ENCODE data around the gene HAUS3. TPM values are rescaled to one million over a fixed set of nuclear protein-coding genes. Genes with fewer than 3 reads are reported as not detected.
"Not testable (repeated sequence)": the region's sequence is repeated elsewhere in the genome, so short reads cannot be mapped to it uniquely, and the experiment has no call there.

Gene HAUS3
- total RNA-seq, 1 donor from 2014 or later = 12.7 TPM

DNA sequence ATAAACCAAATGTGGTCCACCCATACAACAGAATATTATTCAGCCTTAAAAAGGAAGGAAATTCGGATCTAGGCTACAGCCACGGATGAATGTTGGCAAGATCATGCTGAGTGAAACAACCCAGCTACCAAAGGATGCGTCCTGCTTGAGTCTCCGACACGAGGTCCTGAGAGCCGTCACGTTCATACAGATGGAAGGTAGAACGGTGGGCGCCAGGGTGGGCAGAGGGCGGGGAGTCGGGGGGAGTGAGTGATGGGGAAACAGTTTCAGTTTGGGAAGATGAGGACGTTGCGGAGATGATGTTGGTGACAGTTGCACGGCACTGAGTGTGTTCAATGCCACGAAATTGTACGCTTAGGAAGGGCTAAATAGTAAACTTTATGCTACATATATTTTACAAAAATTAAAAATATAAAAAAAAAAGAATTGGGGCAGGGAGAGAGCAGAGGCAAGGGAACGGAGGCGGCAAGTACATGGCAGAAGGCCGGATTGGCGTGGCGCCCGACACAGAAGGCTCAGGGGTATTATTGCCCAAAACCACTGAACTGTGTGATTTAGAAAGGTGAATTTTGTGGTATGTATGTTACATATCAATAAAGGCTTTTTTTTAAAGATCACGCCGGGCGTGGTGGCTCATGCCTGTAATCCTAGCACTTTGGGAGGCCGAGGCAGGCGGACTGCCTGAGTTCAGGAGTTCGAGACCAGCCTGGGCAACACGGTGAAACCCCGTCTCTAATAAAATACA, 34.8 kb upstream of the HAUS3 start:
- DNase-seq (ENCODE audit: low spot score) = no peak

DNA sequence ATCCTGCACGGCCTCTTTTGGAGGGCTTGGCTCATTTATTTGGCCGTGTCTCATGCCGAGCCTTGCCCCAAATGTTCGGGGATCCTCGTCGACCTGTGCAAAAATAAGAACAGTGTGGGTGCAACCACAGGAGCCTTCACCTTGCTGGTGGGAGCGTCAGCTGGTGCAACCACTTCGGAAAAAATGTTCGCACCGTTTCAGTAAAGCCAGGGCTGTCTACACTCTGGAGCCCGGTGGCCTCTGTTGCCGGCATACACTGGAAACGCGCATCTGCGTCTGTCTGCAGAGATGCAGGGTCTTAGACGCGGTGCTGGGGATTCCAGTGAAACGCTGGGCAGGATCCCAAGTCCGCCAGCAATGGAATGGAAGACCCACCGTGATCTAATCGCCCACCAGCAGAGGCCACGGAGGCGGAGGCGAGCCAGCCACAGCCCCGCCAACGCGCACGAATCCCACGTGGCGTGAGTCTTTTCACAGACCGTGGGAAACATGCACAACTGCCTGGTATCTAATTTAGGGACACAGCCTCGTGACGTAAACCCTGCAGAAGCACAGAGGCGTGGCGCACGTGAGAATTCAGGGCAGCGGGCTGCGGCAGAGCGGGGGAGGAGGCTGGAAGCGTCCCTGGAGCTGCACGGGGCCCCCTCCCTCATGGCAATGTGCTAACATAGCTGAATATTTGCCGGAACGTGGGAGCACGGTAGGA, 33.8 kb upstream of the HAUS3 start:
- no peak for DNase-seq (ENCODE audit: low spot score)

DNA sequence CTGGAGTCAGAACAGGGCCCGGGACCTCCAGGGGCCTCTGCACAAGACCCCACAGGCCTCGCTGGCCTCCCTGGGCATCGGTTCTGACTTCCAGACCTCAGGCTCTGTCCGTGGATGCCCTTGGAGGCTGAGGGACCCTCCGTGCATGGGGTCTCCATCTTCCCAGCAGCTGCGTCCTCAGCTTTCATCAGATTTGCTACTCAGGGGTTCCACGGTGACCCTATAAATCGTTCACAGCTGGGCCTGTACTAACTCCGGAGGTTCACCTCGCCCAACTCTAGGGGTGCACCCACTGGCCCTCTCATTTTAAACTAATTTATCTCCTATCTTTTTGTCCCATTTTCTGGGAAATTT, 33.1 kb upstream of the HAUS3 start:
- DNase-seq (ENCODE audit: low spot score) = not testable (repeated sequence)

DNA sequence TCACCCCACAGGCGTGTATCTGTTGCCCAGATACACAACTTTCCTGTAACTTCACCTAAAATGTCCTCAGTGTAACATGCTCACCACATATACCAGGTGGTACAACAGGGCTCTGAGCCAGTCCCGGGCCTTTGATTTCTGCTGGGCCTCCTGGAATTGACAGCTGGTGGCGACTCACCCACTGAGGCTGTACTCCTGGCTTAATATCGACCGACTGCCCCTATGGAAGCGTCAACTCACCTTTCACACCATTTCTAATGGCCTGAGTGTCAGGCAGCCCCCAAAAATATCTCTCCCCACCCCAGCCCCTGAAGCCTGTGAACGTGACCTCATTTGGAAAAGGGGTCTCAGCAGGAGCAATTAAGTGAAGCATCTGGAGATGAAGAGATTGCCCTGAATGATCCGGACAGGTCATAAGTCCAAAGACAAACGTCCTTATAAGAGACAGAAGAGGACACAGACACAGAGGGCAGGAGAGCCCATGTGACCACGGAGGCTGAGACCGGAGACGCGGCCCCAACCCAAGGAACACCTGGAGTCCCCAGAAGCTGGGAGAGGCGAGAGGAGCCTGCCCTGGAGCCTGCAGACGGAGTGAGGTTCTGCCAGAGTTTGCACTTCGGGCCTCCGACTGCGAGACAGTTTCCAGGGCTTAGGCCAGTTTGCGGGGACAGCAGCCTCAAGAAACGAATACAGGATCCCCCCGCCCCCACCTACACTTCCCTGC, 32.6 kb upstream of the HAUS3 start:
- no peak for DNase-seq (ENCODE audit: low spot score)

DNA sequence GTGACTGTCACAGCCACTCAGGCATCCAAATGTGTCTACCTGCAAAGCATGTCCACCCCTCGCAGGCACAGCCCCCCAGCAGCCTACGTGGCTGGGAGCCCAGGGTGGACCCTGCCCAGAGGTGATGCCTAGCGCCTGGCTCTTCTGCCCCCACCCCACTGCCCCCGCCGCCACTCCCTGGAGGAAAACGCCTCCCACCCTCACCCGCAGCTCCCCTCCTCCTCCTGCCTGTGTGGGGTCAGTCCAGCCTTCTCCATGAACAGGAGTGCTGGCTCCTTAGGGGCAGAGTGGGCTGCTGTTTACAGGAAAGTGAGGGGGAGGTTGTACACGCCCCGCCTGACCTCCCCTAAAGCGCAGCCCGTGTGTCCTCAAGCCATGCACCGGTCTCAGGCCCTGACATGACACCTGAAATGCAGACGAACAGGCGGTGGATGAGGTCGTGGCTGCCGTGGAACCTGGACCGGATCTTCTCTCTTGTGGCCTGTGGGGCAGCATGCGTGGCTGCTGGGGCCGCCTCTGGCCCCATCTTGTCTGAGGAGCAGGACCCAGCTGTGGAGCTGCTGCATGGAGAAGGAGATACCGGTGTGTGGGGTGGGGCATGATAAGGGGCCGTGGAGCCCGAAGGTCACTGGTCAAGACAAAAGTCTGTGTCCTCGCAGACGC, 31.9 kb upstream of the HAUS3 start:
- DNase-seq (ENCODE audit: low spot score) = no peak

DNA sequence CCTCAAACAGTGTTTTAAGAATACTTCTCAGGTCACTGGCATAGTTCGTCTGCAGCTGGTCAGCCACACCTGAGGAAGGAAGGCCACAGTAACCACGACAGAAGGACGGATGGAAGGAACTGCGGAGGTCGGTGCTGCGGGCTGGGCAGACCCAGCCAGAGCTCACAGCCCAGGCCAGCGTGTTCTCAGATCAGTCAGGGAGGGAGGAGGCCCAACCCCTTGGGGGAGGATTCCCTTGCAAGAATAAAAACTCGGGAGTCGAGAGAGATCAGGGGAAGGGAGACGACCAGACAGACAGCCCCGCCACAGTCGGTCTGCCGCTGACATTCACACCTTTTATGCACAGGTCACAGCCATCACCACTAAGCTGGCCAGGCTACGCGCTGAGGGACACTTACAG, 31.3 kb upstream of the HAUS3 start:
- DNase-seq (ENCODE audit: low spot score) = no peak

DNA sequence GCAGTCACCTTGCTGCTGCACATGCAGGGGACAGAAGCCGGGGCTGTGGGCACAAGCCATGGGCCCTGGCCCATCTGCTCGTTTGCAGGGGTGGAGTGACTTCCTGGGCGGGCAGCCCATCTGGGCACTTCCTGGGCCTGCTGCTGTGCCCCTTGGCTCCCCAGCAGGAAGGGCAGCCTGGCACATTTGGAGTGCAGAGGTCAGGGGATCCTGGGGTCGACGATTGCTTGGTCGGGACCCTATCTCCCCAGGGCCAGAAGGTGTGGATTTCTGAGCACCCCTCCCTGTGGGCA, 30.9 kb upstream of the HAUS3 start:
- DNase-seq (ENCODE audit: low spot score) = no peak

DNA sequence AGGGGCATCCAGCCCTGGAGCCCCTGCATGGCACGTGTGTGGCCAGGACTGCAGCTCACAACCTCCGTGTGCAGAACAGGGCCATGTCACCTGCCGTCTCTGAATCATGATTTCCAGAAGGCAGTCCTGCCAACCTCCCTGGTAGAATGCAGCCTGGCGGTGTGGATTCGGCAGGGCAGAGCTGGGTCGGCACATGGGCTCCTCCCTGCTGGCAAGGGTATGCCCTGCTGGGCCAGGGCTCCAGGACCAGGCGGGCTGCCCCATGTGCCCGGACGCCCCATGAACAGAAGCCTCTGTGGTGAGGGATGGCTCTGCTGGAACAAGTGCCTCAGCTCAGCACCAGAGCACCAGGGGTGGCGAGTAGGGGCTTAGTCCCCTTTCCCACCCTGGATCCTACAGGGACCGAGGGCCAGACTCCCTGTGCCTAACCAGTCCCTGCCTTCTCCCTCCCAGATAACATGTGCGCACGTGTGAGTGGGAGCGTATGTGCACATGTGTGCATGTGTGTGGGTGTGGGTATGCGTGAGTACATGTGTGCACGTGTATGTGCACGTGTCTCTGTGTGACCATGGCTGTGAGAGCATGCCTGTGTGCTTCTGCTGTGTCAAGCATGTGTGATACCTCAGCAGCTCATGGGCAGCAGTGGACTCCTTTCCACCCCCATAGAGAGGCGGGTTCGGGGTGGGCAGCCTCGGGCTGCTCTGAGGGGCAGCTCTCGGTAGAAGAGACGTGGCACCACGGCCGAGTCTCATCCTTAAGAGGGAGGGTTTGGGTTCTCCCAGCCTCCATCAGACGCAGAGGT, 30.3 kb upstream of the HAUS3 start:
- DNase-seq (ENCODE audit: low spot score) = no peak

DNA sequence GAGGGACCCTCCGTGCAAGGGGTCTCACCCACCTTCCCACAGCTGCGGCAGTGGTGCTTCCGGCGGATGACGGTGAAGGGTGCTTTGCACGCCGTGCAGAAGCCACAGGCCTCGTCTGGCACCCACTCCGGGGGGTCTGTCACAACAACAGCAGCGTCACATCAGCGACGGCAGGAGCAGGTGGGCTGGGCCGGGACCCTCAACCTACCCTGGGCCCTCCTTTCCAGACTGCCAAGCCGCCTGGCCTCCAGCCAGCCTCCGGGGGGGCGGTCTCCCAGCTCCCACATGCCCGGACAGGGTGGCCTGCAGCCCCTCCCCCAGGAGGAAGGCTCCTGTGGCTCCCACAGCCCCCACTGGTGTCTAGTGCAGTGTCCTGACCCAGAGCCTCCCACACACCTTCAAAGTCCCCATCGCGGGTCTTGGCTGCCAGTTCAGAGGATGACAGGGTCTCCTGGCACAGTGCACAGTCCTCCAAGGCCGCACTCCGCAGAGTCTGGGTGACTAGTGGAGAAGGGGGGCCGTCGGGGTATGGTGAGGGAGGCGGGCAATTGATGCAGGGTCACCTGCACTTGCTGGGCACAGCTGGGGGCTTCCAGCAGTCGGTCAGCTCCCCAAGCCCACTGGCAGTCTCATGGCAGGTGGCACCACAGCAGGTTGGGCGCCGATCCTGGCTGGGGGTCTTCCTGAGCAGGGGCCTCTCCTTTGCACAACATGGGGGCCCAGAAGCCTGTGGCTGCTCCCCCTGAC, 29.5 kb upstream of the HAUS3 start:
- no peak for DNase-seq (ENCODE audit: low spot score)

DNA sequence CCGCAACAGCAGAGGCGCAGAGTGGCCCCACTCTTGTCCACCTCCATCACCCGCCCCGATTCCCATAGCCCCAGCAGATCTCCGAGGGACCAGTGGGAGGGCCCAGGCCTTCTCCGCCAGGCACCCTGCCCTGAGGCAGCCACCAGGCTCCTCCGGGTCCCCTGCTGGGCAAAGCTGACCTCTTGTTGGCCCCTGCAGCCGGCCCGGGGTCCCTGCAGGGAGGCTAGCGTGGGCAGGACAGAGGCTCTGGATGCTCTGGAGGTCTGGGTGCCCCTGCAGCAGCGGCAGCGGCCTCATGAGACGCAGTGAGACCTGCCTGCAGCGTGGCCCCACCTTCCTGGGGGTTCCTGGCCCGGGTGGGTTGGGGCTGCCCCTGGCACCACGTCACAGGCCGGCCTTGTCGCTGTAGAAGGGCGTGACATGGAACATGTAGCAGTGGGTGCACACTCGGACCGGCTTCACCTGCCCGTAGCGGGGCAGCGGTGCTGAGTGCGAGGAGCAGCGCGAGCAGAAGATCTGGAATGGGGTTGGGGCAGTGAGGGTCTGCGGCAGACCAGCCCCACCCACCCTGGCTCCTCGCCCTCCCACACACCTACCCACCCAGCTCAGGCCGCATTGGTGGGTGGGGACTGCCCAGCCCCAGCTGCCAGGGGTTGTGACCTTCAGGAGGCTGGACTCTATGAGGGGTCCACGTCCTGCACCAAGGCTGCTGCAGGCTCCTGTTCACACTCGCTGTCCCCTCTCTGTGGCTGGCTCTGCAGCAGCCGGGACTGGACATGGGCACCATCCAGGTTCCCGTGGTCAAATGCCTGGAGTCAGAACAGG, 28.6 kb upstream of the HAUS3 start:
- no peak for DNase-seq (ENCODE audit: low spot score)

DNA sequence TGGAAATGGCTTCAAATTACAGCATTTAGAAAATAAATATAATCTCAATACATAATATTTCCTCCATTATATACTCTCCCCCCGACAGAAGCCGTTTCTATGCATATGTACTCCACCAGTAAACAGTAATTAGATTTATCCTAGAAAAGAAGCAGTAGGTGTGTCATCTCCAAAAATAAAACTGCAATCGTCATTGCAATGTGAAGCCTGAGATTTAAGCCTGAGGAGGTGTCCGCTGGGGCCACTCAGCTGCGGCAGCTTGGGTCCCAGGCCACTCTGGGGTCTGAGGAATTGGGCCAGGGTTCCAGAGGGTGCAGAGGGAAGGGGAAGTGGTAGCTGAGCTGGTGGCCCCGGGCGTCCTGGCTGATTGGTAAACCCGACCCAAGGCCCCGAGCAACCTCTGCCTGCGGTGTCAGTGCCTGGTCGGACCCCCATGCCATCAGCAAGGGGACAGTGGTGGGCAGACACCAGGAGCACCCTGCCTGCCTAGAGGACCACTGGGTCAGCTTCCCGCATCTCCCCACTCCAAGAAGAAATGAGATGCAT, 27.8 kb upstream of the HAUS3 start:
- no peak for DNase-seq (ENCODE audit: low spot score)

DNA sequence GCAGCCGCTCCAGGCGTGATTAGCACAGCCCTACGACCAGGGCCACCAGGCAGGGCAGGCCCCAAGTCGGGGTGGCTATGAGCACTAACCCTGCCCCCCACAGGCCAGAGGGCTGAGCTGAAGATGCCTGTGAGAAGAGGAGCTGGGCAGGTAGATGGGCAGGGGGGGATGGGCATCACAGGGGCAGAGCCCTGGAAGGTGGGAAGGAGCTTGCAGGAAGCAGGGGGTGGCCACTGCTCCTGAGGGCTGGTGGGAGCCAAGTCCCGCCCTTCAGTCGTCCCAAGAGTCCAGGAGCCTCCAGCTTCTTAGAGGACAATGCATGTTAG, 27.2 kb upstream of the HAUS3 start:
- DNase-seq (ENCODE audit: low spot score) = no peak

DNA sequence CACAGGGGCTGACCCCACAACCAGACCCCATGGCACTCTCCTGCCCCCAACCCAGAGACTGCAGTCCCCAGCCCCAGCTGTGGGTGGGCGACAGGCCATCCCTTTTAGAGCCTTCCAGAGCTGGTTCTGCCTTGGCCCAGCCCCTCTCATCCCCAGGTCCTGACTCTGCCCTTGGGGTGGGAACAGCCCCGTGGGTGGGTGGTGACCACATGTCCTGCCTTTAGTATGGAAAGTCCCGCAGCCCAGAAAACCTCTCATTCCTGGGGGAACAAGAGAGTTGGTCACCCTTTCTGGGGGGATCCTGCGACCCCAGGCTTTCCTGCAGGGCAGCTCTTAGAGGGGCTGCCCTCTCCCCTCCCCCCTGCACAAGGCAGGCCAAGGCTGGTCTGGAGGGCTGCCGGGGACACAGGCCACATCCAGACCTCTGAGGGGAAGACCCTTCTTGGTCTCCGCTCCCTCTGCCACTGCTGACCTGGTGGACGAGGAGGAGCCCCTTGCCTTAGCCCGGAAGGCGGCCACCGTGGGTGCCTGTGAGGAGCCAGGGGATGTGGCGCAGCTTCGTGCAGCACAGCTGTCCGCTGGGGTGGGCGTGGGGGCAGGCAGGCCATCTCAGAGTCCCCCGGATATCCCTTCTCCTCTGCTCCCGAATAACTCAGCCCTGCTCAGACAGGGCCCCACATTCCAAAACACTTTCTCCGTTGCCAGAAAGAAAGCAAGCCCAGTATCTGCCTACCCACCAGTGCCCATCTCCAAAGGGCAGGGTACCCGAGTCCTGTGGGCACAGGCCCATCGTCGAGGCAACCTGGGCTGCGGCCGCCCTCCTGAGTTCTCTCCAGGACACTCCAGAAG, 26.7 kb upstream of the HAUS3 start:
- DNase-seq (ENCODE audit: low spot score) = no peak

DNA sequence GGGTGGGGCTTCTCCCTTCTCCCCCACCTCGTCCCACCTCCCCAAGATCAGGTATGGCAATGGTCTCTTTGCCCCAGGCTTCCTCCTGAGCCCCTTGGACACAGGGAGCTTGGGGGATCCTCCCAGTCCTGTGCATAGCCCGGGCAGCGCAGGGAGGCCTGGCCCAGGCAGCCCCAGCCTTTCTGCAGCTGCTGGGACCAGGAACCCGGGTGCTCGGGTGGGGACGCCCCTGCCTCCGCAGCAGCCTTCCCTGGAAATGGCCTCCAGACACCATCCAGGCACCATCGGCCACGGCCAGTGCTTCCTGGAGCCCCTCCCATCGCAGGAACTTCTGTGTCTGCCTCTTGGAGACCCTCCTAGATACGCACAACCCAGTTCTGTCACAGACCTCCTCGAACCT, 25.9 kb upstream of the HAUS3 start:
- DNase-seq (ENCODE audit: low spot score) = no peak

DNA sequence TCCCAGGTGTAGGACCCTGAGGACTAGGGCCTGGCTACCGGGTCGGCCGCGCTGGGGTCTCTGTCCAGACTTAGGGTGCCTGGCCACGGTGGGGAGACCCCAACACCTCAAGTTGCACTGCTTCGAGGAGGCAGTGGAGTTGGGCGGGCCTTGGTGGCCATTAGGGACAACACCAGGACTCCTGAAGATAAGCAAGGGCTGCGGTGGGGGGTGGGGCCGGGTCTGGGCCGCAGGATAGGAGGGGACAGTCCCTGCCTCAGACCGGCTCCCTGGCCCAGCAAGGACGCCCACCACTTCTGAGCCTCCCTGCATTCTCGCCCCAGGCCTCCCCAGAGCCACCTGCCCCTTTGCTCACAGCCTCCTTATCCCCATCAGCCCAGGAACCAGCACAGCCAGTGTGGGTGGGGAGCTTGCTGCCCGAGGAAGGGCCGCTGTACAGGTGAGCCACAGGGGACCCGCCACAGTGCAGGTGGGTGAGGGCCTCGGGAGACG, 25.4 kb upstream of the HAUS3 start:
- no peak for DNase-seq (ENCODE audit: low spot score)

DNA sequence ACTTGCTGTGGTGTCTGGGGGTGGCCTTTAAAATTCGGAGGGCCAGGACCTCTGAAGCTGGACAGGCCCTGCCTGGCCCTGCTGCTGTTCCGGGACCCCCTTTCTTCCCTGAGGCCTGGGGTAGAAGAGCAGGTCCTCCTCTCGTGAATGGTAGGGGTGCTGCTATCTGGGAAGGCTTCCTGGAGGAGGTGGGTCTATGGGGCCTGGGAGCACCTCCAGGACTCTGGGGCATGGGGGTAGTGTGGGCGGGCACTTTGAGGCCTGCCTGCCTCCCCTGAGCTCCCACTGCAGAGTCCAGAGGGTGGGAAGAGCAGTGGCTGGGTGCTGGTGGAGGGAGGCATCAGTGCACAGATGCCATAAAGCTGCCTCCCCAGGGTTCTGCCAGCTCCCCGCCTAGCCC, 24.9 kb upstream of the HAUS3 start:
- no peak for DNase-seq (ENCODE audit: low spot score)

DNA sequence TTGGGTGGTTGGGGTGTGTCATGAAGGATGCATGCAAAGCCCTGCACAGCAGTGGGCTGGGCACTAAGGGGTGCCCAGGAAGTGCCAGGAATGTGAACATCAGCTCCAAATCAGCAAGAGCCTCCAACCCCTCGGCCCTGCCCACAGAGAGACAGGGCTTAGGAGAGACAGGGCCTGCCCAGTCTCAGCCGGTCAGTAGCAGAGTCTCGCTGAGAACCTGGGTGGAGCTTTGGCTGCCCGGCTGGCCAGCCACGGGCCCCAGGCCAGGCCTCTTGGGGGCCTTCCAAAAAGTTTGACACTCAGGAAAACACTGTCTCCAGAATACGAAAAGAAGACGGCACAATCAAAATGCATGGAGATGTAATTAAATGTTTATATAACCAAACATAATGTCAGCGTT, 24.3 kb upstream of the HAUS3 start:
- DNase-seq (ENCODE audit: low spot score) = no peak

Measured in mesenteric fat pad (tissue), 1 donor.